ENCODE data around the gene ITPK1.

The ITPK1 gene

DNA sequence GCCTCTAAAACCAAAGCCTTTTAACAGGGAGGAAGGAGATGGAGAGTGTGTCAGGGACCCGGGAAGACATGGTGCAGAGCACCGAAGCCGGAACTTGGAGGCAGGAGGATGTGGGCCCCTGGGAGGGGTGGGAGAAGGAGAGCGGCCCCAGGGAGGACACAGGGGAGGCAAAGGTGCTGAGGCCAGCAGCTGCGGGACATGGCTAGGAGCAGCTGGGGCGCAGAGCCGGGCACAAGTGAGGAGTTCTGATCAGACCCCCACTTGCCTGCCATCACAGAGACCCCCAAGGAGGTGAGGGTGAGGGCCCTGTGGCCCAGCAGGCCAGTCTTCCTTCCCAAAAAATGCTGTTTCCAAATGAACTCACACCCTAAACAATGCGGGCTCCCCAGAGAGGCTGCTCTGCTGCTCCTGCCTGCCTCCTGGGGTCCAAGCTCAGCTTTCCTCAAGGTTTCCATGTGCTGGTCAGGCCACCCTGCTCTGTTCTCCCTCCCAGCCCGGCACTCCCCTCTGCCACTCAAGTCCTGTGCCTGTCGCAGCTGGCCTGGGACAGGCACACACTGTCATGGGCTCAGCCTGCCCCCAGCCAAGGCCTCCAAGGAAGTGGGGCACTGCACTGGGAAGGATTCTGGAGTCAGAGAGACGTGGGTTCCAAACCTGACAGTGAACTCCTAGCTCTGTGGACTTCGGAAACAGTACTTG, 168.7 kb downstream of the ITPK1 start:
- no peak for DNase-seq

DNA sequence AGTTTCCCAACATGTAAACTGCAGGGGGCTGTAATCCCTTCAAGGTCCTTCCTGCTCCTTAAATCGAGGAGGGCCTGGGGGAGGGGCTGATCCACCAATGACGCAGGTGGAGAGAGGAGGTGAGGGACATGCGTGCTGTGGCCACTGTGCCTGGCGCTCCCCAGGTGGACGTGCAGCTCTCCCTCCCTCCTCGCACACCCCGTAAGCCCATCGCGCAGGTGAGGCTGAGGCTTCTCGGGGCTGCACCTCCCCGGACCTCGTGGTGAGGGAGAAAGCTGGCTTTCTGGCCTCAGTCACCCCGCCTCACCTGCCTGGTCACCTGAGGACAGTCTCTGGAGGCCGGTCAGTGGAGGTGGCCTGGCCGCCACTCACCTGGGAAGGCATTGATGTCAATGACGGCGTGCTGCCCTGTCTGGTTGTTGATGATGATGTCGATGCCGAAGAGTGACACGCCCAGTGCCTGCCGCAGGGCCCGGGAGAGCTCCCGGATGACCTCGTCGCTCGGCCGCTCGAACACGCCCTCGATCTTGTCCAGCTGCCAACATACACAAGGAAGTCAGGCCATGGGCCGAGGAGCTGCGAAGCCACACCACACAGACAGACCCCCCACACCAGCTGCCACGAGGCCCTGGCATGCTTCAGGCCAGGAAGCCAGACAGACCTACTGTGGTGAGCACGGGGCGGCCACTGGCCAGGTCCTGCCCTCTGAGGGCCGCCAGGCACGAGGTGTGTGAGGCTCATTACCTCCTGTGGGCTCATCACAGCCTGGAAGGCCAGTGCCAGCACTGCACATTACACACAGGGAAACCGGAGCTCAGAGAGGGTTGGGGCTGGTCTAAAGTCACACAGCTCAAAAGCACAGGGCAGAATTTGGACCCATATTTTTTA, 169.5 kb downstream of the ITPK1 start:
- DNase-seq, result no peak

DNA sequence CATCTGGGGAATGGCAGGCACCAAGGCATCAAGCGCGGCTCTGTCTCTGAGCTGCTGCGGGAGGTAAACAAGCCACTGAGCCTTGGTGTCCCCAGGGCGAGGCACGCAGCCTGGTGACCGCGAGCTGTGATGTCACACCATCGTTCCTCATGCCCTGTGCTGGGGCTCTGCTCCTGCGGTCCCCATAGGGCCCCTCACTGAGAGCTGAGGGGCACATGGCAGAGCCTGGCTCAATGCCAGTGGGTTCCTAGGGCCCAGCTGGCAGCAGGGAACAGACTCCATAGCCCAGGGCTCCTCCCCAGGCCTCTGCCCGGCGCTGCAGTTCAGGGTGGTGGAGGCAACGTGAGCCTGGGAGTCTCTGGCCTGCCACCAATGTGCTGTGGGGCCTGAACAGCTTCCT, 170.2 kb downstream of the ITPK1 start:
- DNase-seq, result no peak

DNA sequence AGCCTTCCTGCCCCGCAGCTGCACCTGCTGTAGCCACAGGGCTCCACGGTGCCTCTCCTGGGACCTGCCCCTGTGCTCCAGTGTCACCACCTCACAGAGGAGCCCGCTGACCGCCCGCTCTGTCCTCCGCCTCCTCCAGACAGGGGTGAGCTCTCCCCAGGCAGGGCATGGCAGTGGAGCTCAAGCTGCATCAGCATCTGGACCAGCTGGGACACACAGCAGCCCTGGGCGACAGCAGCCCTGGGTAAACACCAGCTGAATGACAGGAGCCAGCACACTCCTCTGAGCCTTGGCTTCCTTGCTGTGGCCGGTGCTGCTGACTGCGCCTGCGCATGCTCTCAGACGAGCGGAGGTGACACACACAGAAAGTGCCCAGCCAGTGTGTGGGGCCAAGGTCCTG, 170.7 kb downstream of the ITPK1 start:
- no peak for DNase-seq

DNA sequence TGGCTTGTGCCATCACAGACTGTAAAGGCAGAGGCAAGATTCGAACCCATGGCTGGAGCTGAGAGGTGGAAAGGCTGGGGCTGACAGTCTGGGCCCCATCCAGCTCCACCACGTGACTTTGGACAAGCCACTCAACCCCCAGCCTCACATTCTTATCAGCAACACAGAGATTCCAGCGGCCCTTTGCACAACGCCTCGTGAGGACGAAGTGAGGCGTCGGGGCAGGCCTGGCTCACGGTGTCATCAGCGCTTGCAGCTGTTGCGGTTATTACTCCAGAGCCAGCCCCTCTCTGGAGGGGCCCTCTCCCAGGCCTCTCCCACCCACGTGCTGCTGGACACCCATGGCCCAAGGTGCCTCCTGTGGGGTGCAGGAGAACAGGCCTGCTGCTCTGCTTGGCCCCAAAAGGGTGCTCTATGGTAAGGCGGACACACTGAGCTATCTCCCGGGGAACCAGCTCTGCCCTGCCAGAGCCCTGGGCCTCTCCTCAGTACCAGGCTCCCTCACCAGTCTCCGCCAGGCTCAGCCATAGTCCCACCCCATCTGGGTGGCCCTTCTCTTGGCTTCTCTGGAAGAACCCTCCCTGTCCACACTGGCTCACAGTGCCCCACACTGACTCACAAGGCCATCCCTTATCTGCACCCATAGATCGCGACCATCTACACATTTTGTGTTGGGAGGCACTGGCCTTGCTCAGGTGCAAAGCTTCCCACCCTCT, 171.7 kb downstream of the ITPK1 start:
- no peak for DNase-seq

DNA sequence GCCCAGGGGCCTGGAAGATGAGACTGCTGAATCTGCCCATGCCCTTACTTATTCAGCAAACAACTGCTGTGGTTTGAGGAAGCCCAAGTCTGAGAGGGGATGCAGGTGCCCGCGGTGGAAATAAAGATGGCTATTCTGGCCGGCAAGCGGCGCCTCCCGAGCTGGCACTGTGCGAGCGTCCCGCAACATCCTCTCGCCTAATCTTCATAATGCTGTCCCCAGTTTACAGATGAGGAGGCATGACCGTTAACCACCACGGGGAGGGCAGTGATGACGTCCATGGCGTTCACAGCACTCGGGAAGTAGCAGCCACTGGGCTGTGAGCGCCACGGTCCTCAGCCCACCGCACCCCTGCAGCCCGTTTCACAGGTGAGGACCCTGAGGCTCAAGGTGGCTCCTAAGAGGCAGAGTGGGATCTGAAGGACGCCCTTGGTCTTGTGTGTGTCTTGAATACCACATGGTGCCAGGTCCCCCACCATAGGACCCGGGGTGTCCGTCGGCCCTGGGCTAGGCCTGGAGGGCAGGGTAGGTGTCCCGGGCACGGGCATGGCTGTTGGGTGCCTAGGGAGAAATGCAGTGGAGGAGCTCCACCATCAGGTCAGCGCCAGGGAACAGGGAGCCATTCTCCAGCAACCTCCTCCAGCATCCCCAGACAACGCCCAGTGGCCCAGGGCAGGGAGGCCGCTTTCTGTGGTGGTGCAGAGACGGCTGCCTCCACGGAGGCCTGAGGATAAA, 172.6 kb downstream of the ITPK1 start:
- DNase-seq, result no peak

DNA sequence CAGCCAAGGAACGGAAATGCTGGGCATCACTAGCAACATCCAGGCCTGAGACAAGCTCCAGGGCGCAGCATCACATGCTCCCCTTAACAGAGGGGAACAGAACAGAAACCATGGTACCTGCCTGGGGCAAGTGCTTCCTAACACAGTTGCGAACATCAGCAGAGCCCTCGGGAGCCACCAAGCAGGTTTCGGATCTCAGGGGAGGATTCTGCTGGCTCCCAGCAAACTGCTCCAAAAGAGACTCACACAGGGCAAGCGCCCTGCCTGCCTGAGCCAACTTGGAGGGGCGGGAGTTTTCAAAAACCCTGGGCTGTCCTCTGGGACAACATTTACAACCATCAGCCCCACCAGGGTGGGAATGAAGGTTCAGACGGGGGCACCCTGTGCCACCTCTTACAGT, 173.1 kb downstream of the ITPK1 start:
- DNase-seq, result no peak

DNA sequence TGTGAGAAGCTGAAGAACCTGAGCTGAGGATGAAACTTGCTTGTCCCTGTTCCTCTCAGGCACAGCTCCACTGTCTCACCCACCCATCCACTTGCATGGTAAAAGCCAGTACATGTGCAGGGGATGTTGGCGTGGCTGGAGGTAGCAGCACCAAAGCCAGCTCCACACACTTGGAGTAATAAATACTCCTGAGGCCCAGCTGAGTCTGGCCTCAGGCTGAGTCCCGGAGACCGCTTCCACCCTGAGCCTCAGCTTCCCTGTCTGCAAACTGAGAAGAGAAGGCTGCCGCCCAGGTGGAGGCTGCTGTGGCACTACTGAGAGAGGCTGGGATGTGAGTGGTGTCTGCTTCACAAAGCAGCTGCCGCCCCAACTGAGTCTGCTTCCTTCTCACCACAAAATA, 173.6 kb downstream of the ITPK1 start:
- no peak for DNase-seq

DNA sequence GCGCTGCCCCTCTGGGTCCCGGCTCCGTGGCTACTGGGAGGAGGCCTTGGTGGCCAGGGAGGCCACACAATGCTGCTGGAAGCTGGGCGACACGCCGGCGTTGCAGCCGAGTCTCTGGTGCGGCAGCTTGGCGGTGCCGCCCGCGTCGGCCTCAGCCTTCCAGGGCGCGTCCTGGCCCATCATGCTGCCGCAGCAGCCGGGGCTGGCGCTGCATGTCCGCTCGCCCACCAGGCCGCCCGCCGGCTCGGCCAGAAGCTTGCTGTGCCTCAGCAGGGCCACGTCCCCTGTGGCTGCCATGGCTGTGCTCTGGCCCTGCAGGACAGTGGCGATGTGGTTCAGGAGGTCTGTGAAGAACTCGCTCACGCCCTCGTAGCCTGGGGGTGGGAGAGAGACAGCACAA, 174.2 kb downstream of the ITPK1 start:
- DNase-seq, result no peak

DNA sequence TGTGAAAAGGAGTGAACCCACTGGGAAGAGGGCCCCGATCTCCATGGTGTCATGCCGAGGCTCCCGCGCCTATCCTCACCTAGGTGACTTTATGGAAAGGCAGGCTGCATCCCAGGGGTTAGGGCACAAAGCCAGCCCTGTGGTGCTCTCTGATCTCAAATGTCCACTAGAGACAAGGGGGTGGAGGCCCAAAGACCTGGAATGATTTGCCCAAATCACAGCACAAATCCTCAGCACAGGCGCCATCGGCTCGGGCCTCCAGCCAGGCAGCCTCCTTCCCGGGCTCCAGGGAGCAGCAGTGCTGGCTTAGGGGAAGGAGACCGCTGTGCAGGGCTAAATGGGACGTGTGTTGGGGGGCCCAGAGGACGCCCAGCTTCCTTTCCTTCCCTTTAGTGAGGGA, 175.2 kb downstream of the ITPK1 start:
- DNase-seq, result no peak

DNA sequence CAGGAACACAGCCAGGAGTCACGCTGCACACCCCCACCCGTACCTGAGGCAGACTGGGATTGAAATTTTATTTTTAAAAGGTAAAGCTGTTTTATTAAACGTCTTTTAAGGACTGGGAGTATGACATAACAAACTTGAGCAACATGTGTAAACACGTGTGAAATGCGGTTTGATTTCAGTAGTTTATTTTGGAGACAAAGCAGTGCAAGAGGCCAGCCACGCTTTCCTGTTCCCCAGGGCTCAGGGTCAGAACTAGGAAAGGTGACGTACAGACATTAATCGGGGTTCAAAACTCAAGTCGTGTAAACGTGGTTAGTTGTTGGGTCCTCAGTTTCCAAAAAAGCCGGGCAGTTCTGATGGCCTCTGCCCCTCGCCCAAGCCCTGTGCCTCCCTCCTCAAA, 176.0 kb downstream of the ITPK1 start:
- no peak for DNase-seq

DNA sequence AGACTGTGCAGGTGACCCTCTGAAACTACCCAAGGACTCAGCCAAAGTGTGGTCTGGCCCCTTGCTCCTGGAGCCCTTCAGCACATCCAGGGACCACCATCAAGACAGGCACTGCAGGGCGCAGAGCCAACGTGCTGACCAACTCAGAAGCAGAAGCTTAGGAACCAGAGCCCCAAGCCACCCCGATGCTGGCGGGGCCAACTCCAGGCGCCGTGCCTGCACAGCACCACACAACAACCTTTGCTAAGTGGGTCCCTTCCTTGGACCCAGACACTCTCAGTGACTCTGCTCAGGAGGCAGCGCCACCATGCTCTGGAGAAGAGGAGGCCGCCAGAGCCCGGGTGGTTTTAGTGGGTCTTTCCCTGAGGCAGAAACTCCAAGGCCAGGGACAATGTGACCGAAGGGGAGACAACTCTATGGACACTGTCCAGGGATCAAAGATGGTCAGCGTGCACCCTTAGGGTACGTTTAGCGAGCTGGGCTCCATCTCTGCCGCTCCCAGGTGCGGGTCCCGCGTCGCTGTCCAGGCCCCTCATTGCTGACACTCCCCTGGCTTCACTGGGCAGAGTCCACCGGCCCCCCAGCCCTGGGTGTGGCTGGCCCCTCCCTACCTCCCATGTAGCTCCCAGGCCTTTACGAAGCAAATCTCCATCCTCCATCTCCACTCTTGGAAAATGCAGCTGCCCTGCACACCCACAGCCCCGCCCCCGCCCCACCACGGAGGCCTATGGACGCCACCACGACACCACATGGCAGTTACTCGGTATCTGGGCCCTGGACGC, 176.6 kb downstream of the ITPK1 start:
- DNase-seq, result no peak

DNA sequence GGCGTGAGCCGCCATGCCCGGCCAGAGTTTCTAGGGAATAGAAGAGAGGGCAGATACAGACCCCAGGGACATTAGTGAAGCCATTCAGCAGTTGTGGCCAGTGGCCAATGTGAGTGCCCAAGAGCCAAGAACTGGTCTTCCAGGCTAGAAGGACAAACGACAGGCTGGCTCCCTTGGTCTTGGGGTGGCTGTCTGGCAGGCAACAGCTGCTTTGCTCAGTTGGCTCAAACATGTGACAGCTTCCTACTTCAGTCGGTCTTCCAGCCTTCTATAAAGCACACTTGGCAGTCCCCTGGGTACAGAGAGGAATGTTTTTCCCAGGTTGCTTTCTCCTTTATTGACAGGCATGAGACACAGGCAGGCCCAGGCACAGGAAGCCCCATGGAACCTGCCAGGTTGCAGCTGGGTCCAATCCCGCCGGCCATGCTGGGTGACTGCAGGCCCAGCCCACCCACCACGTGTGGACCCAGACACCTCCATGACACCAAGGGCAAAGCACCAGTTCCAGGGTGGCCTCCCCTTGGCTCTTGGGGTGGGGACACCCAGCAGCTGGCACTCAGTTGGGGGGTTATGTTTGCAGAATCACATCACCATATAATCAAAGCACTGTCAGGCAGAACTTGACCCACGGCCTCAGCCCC, 177.4 kb downstream of the ITPK1 start:
- no peak for DNase-seq

DNA sequence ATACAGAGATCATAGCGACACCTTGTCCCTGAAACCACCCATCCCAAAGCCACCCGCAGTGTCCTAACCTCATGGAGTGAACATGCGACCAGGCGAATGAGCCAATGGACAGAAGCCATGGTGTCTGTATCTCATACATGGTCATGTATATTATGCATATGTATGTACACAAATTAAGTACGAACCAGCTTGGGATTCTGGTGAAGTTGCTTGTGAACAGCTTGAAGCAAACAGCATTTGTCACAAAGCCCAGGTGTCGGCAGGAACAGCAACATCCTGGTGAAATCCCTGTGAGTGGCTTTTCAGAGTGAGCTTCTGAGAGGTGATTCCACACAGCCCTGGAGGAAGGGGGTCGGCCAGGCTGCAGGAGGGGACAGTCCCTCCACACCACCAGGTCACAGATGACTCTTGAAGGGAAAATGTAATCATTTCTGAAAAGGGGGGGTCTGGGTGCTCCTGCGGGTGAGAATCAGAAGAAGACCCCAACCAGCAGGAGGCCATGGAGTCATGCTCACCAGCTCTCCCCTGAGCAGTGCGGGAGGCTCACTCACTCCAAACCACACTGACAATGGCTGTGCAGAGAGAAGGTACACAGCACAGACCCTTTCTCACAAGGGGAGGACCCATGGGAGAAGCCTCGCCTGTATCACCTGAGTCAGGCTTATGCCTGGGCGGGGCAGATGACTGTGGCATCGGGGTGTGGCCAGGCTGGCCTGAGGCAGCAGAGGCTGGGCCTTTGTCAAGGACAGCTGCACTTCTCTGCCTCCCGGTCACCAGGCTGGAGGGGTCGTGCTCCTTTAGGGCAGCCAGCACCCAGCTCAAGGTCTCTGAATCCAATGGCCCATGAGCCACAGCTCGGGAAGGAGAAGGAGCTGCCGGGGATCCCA, 178.4 kb downstream of the ITPK1 start:
- no peak for DNase-seq

DNA sequence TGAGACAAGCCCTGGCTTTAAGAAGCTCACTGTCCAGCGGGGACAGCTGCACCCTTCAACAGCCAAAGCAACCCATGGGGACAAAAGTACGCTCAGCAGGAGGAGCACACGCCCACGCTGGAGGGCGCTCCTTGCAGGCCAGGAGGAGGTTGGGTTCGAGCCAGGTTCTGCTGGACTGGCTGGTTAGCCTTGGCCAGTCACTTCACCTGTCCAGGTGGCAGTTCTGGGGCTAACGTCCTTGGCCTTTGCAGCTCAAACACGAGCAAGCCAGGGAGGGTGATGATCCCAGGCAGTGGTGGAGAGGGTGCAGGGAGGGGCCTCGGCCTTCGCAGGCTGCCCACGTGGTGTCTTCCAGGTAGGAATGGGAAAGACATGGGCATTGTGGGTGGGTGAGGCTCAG, 179.6 kb downstream of the ITPK1 start:
- DNase-seq, result no peak

DNA sequence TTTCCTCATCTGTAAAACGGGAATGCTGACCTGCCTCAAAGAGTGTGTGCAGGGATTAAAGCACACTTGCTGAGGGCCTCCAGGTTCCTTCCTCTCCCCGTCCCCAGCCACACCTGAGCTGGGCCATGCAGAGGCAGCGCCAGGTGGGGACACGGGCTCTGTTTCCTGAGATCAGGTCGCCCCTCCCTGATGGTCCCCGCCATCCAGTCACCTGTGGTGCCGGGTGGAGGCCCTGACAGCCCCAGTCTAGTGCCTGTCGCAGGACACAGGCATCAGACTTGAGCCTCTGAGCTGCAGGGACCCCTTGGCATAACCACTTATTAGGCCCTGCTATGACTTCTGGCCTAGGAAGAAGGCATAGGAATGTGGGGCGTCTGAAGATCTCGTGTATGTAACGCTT, 180.3 kb downstream of the ITPK1 start:
- DNase-seq, result no peak

DNA sequence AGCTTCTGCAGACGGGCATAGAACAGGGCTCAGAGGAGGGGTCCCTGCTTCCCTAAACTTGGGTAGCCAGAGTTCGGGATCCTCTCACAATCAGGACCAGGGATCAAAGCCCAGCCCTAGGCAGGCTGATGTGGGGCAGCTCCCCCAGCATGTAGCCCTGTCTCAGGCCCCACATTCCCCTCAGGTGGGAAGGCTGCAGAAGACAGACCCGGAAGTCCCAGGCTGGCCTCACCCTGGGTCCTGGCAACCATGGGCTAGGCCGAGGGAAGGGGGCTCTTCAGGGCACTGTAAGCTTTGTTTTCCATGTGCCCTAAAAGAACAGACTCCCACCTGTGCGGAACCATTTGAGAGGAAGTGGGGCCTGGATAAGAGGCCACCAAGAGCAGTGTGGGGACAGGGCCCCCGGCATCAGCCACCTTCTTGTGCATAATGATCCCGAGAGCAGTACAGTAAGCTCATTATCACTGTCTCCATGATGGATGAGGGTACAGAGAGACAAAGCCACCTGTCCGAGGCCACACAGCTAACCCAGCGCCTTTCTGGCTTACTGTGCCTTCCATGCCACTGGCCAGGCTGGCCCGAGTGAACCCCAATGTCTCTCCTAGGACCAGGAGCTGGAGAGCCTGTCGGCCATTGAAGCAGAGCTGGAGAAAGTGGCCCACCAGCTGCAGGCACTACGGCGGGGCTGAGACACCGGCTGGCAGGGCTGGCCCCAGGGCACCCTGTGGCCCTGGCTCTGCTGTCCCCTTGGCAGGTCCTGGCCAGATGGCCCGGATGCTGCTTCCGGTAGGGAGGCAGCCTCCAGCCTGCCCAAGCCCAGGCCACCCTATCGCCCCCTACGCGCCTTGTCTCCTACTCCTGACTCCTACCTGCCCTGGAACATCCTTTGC, 181.3 kb downstream of the ITPK1 start:
- DNase-seq, result no peak

DNA sequence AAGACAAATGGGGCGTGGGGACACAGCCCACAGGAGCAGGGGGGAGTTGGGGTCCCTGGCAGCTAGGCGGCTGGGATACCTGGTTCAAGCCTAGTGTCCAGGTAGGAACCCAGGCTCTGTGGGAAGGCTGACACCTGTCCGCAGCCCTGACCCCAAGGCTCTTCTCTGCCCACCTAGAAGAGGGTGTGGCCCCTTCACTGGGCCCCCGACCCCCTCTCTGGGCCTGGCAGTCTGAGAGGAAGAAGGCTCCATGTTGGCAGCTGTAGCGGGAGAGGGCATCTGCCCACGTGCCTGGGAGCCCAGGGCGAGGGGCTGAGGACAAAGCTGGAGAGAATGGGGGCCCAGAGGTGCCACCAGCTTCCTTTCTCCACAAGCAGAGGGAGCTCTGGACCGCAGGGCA, 182.2 kb downstream of the ITPK1 start:
- DNase-seq, result no peak
